Measurements from ENCODE around the gene COIL. TPM values are rescaled to one million over a fixed set of nuclear protein-coding genes. Genes with fewer than 3 reads are reported as not detected.

Gene COIL
- total and polyA plus RNA-seq, 2 of the 13 experiments (the other 11 are each of a cell fraction or from before 2014, with no cell fraction given) = 8.1 to 29.4 TPM

- TF ChIP-seq ZNF773 (CRISPR knock-in tag; IDR thresholded peaks at IDR 0.05; ENCODE audit: borderline replicate concordance) = no peak
- TF ChIP-seq TGIF2 (CRISPR knock-in tag; IDR thresholded peaks at IDR 0.05) = peak; percentile 82; the same call in 1 of the 2 replicates
- TF ChIP-seq ZNF484 (CRISPR knock-in tag; IDR thresholded peaks at IDR 0.05; ENCODE audit: borderline replicate concordance, low read depth) = no peak; the same call in 1 of the 2 replicates
- TF ChIP-seq ATM (IDR thresholded peaks at IDR 0.05; ENCODE audit: borderline replicate concordance) = no peak
- TF ChIP-seq BRCA1 (CRISPR knock-in tag; IDR thresholded peaks at IDR 0.05) = no peak
- TF ChIP-seq ZBTB34 (CRISPR knock-in tag; IDR thresholded peaks at IDR 0.05) = peak; percentile 87
- TF ChIP-seq CAMTA2 (CRISPR knock-in tag; IDR thresholded peaks at IDR 0.05; ENCODE audit: borderline replicate concordance) = peak; percentile 77; the same call in 1 of the 2 replicates
- TF ChIP-seq ATF7-NPFF (CRISPR knock-in tag; IDR thresholded peaks at IDR 0.05; ENCODE audit: low read depth) = peak; percentile 96
- peak; percentile 38 for TF ChIP-seq FOSL2 (CRISPR knock-in tag; IDR thresholded peaks at IDR 0.05)
- peak; percentile 89 for TF ChIP-seq SP4 (CRISPR knock-in tag; IDR thresholded peaks at IDR 0.05)
- TF ChIP-seq AHR (CRISPR knock-in tag; IDR thresholded peaks at IDR 0.05) = peak; percentile 78
- TF ChIP-seq ZNF496 (CRISPR knock-in tag; IDR thresholded peaks at IDR 0.05; ENCODE audit: insufficient replicate concordance) = no peak
- TF ChIP-seq ZNF678 (CRISPR knock-in tag; IDR thresholded peaks at IDR 0.05) = peak; percentile 73; the same call in 1 of the 2 replicates
- no peak for TF ChIP-seq PREB (CRISPR knock-in tag; IDR thresholded peaks at IDR 0.05)
- 0 out of 2 replicates have a peak, but pooled peaks have one; percentile 57 for TF ChIP-seq PLSCR1 (CRISPR knock-in tag; IDR thresholded peaks at IDR 0.05; ENCODE audit: borderline replicate concordance)
- peak; percentile 48; the same call in 1 of the 2 replicates for TF ChIP-seq GZF1 (CRISPR knock-in tag; IDR thresholded peaks at IDR 0.05)
- peak; percentile 95; the same call in 1 of the 2 replicates for TF ChIP-seq ZNF280B (CRISPR knock-in tag; IDR thresholded peaks at IDR 0.05; ENCODE audit: borderline replicate concordance)
- TF ChIP-seq HMGA1 (CRISPR knock-in tag; conservative IDR thresholded peaks at IDR 0.05) = no peak
- TF ChIP-seq ZNF225 (CRISPR knock-in tag; IDR thresholded peaks at IDR 0.05) = peak; percentile 94
- TF ChIP-seq CERS6 (CRISPR knock-in tag; IDR thresholded peaks at IDR 0.05) = no peak
- peak; percentile 68 for TF ChIP-seq HIC2 (CRISPR knock-in tag; IDR thresholded peaks at IDR 0.05; ENCODE audit: low read depth)
Observed at GRCh38 chr17:56913867-56914580, 46.8 kb downstream of the COIL start, which contains the start of gene TRIM25 (continued).
